H9 (cell line): ENCODE data around the gene IDI2. TPM values are rescaled to one million over a fixed set of nuclear protein-coding genes. Genes with fewer than 3 reads are reported as not detected.

Experiments used
- DNase-seq: peaks from one replicate; pipeline ENCODE4 v3.0.0-alpha.2; 2017
- H2AFZ ChIP-seq: one replicate; pipeline ENCODE4 v1.6.1; 2013; ENCODE audit warnings: mild to moderate bottlenecking, low read length, control low read depth, moderate library complexity
- H2AK5ac ChIP-seq: 2 replicates; pipeline ENCODE4 v1.6.1; 2013; ENCODE audit warnings: low read length, control low read depth, mixed read lengths; ENCODE audit not compliant: insufficient read length
- H2BK120ac ChIP-seq: one replicate; pipeline ENCODE4 v1.6.1; 2013; ENCODE audit warnings: low read depth, mild to moderate bottlenecking, low read length, control low read depth, inconsistent platforms; ENCODE audit not compliant: poor library complexity, severe bottlenecking
- H2BK12ac ChIP-seq: 2 replicates; pipeline ENCODE4 v1.6.1; 2013; ENCODE audit warnings: low read length, control low read depth, mixed read lengths, low read depth; ENCODE audit not compliant: insufficient read length
- H2BK15ac ChIP-seq: 2 replicates; pipeline ENCODE4 v1.6.1; 2013; ENCODE audit warnings: low read depth, low read length, control low read depth
- H2BK20ac ChIP-seq: one replicate; pipeline ENCODE4 v1.6.1; 2013; ENCODE audit warnings: low read depth, mild to moderate bottlenecking, low read length, control low read depth, inconsistent platforms; ENCODE audit not compliant: poor library complexity, severe bottlenecking
- H2BK5ac ChIP-seq: 2 replicates; pipeline ENCODE4 v1.6.1; 2013; ENCODE audit warnings: low read length, control low read depth, mixed read lengths; ENCODE audit not compliant: insufficient read length
- H3K14ac ChIP-seq: 2 replicates; pipeline ENCODE4 v1.6.1; 2013; ENCODE audit warnings: low read length, control low read depth; ENCODE audit not compliant: insufficient read depth
- H3K18ac ChIP-seq: 2 replicates; pipeline ENCODE4 v1.6.1; 2013; ENCODE audit warnings: low read depth, mild to moderate bottlenecking, mixed read lengths, low read length, control low read depth; ENCODE audit not compliant: insufficient read length
- H3K23ac ChIP-seq: 2 replicates; pipeline ENCODE4 v1.6.1; 2013; ENCODE audit warnings: low read length, control low read depth, mixed read lengths, low read depth; ENCODE audit not compliant: insufficient read length
- H3K23me2 ChIP-seq: 2 replicates; pipeline ENCODE4 v1.6.1; 2013; ENCODE audit warnings: low read depth, mild to moderate bottlenecking, mixed read lengths, low read length, control low read depth; ENCODE audit not compliant: insufficient read length, poor library complexity, severe bottlenecking
- H3K27ac ChIP-seq: 2 replicates; pipeline ENCODE4 v1.5.1; 2013; ENCODE audit warnings: low read length, control low read depth, mixed read lengths, low read depth; ENCODE audit not compliant: insufficient read length
- H3K27me3 ChIP-seq: 2 replicates; pipeline ENCODE4 v1.6.1; 2013; ENCODE audit warnings: low read length, control low read depth, inconsistent platforms; ENCODE audit not compliant: insufficient read depth
- H3K4ac ChIP-seq: 2 replicates; pipeline ENCODE4 v1.6.1; 2013; ENCODE audit warnings: low read depth, mild to moderate bottlenecking, control low read depth, inconsistent platforms, low read length, moderate library complexity
- H3K4me1 ChIP-seq: 2 replicates; pipeline ENCODE4 v1.6.1; 2013; ENCODE audit warnings: low read length, control low read depth, inconsistent platforms; ENCODE audit not compliant: insufficient read depth
- H3K4me2 ChIP-seq: 2 replicates; pipeline ENCODE4 v1.6.1; 2013; ENCODE audit warnings: low read length, control low read depth, mixed read lengths; ENCODE audit not compliant: insufficient read length, insufficient read depth
- H3K56ac ChIP-seq: 2 replicates; pipeline ENCODE4 v1.6.1; 2013; ENCODE audit warnings: low read depth, mild to moderate bottlenecking, mixed read lengths, low read length, control low read depth; ENCODE audit not compliant: insufficient read length
- H3K79me1 ChIP-seq: 2 replicates; pipeline ENCODE4 v1.6.1; 2013; ENCODE audit warnings: low read depth, mild to moderate bottlenecking, moderate library complexity, low read length, control low read depth, inconsistent platforms; ENCODE audit not compliant: insufficient read depth, poor library complexity, severe bottlenecking
- H3K79me2 ChIP-seq: 2 replicates; pipeline ENCODE4 v1.6.1; 2013; ENCODE audit warnings: low read length, control low read depth, inconsistent platforms; ENCODE audit not compliant: insufficient read depth
- H3K9ac ChIP-seq: 2 replicates; pipeline ENCODE4 v1.6.1; 2013; ENCODE audit warnings: low read length, control low read depth, mixed read lengths; ENCODE audit not compliant: insufficient read length; ENCODE audit errors: extremely low read depth
- H3K9me3 ChIP-seq: one replicate; pipeline ENCODE4 v1.6.1; 2013; ENCODE audit warnings: low read depth, low read length, inconsistent platforms; ENCODE audit not compliant: control insufficient read depth
- H3T11ph ChIP-seq: one replicate; pipeline ENCODE4 v1.6.1; 2013; ENCODE audit warnings: mild to moderate bottlenecking, low read length, control low read depth, inconsistent platforms
- H4K20me1 ChIP-seq: one replicate; pipeline ENCODE4 v1.6.1; 2013; ENCODE audit not compliant: control insufficient read depth, insufficient read length, insufficient read depth
- H4K5ac ChIP-seq: 2 replicates; pipeline ENCODE4 v1.6.1; 2013; ENCODE audit warnings: low read depth, mild to moderate bottlenecking, mixed read lengths, low read length, control low read depth; ENCODE audit not compliant: insufficient read length
- H4K8ac ChIP-seq: replicated peaks from 2 replicates; pipeline ENCODE4 v1.6.1; 2013; ENCODE audit warnings: low read length, control low read depth, mixed read lengths, low read depth; ENCODE audit not compliant: insufficient read length
- H4K91ac ChIP-seq: 2 replicates; pipeline ENCODE4 v1.6.1; 2013; ENCODE audit warnings: low read depth, mild to moderate bottlenecking, moderate library complexity, mixed read lengths, low read length, control low read depth; ENCODE audit not compliant: insufficient read length
- H3K27ac Mint-ChIP-seq, 3 experiments: 2 replicates in 2 of 3; 3 replicates in 1 of 3; pipeline ENCODE4 v1.8.0; 2020 to 2021; ENCODE audit warnings: mixed read lengths in 3 of 3, mild to moderate bottlenecking in 1 of 3, moderate library complexity in 1 of 3
- H3K27me3 Mint-ChIP-seq: 2 replicates; pipeline ENCODE4 v1.8.0; 2021; ENCODE audit warnings: low read depth, mild to moderate bottlenecking, moderate library complexity, mixed read lengths
- H3K36me3 Mint-ChIP-seq, 3 experiments: 2 replicates in 2 of 3; 3 replicates in 1 of 3; pipeline ENCODE4 v1.8.0; 2020 to 2021; ENCODE audit warnings: low read depth in 3 of 3, mixed read lengths in 3 of 3; ENCODE audit not compliant: insufficient read depth in 1 of 3
- H3K4me1 Mint-ChIP-seq, 2 experiments: 2 replicates each; pipeline ENCODE4 v1.8.0; 2020; ENCODE audit warnings: mixed read lengths in 2 of 2
- H3K4me3 Mint-ChIP-seq, 2 experiments: 2 replicates in 1 of 2; 3 replicates in 1 of 2; pipeline ENCODE4 v1.8.0; 2020 to 2021; ENCODE audit warnings: mild to moderate bottlenecking in 2 of 2, mixed read lengths in 2 of 2, moderate library complexity in 1 of 2
- H3K9me3 Mint-ChIP-seq, 2 experiments: 2 replicates in 1 of 2; 3 replicates in 1 of 2; pipeline ENCODE4 v1.8.0; 2020; ENCODE audit warnings: mild to moderate bottlenecking in 2 of 2, mixed read lengths in 2 of 2, moderate library complexity in 1 of 2
- CTCF ChIP-seq: fragments of 200-600 bp; sonication (generic); conservative IDR thresholded peaks from 3 replicates; pipeline ENCODE4 v1.8.0; 2021; ENCODE audit warnings: antibody characterized with exemption, mild to moderate bottlenecking
- WGBS: extraction: QIAGEN DNeasy Blood & Tissue Kit; methylation state at CpG from one replicate; pipeline ENCODE4 v1.1.7; 2013; ENCODE audit warnings: missing lambda C conversion rate, low lambda C conversion rate, mixed read lengths; ENCODE audit not compliant: insufficient read length; ENCODE audit errors: extremely low coverage; 5-methylcytosine and 5-hydroxymethylcytosine counted together
- total RNA-seq: library from RNA; stranded (reverse); gene quantifications from 2 replicates; pipeline ENCODE4 v1.2.1, GENCODE V29; 2021

IDI2 gene
- total RNA-seq, 1 experiment from 2014 or later, result not detected

- no CpG with 5 or more reads among the region's 16 CpGs for WGBS
- Histone ChIP-seq H4K20me1 (peaks cover 4% of the 10 kb centered on the region), H3K9ac (no peak overlapping the region), H3K23ac (no peak overlapping the region), H3K56ac (no peak overlapping the region), H2BK12ac (no peak overlapping the region), H2BK5ac (no peak overlapping the region), H3K23me2 (no peaks in the 10 kb centered on the region), H3K18ac (no peak overlapping the region), H3K4me1 (no peaks in the 10 kb centered on the region), H3K79me1 (no peaks in the 10 kb centered on the region), H2BK15ac (no peak overlapping the region), H3K27ac (no peak overlapping the region), H2BK20ac (no peak overlapping the region), H2BK120ac (no peak overlapping the region), H3K4me2 (no peak overlapping the region), H2AFZ (no peak overlapping the region), H3K14ac (no peak overlapping the region), H3K27me3 (no peaks in the 10 kb centered on the region), H2AK5ac (no peak overlapping the region), H3K79me2 (no peaks in the 10 kb centered on the region), H3K4ac (no peak overlapping the region), H3K9me3 (no peaks in the 10 kb centered on the region), H4K91ac (no peak overlapping the region), H3T11ph (no peak overlapping the region), H4K8ac (no peak overlapping the region), H4K5ac (no peak overlapping the region)
- H3K4me3 Mint-ChIP-seq, result no peak overlapping the region
- H3K27ac Mint-ChIP-seq, result no peak overlapping the region
- DNase-seq, result no peak
- no peak for TF ChIP-seq CTCF
- no peaks in the 10 kb centered on the region for H3K9me3 Mint-ChIP-seq
- H3K36me3 Mint-ChIP-seq, result peaks cover 72 to 92% (median 92%) of the 10 kb centered on the region in 3 experiments
- no peaks in the 10 kb centered on the region for H3K4me1 Mint-ChIP-seq
- H3K27me3 Mint-ChIP-seq, result no peaks in the 10 kb centered on the region; the same call in 1 of the 2 replicates
Measured at GRCh38 chr10:1011696-1012095, 14.0 kb downstream of the IDI2 start.
